ENCODE results near the gene TRIM58.

DNA sequence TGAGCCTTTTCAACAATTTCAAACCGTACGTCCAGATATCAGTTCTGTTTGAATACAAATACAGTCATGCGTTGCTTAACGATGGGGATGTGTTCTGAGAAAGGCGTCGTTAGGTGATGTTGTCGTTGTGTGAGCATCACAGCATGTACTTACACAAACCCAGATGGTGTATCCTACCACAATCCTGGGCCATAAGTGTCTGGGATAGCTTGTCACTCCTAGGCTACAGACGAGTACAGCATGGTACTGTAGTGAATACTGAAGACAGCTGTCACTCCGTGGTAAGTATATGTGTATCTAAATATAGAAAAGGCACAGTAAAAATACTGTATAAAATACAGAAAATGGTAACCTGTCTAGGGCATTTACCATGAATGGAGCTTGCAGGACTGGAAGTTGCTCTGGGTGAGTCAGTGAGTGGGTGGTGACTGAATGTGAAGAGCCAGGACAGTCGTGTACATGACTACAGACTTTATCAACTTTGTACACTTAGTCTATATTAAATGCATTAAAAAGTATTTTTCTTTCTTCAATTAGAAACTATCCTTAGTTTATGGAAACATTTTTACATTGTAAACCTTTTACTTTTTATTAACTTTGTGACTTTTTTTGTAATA, 27.9 kb downstream of the TRIM58 start:
- TF ChIP-seq, protein P1, sequence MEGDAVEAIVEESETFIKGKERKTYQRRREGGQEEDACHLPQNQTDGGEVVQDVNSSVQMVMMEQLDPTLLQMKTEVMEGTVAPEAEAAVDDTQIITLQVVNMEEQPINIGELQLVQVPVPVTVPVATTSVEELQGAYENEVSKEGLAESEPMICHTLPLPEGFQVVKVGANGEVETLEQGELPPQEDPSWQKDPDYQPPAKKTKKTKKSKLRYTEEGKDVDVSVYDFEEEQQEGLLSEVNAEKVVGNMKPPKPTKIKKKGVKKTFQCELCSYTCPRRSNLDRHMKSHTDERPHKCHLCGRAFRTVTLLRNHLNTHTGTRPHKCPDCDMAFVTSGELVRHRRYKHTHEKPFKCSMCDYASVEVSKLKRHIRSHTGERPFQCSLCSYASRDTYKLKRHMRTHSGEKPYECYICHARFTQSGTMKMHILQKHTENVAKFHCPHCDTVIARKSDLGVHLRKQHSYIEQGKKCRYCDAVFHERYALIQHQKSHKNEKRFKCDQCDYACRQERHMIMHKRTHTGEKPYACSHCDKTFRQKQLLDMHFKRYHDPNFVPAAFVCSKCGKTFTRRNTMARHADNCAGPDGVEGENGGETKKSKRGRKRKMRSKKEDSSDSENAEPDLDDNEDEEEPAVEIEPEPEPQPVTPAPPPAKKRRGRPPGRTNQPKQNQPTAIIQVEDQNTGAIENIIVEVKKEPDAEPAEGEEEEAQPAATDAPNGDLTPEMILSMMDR (conservative IDR thresholded peaks at IDR 0.05; ENCODE audit: low read depth, low read length) = no peak
- TF ChIP-seq EZH2 (IDR thresholded peaks at IDR 0.05; ENCODE audit: borderline replicate concordance, low read depth, low read length, poor library complexity, severe bottlenecking) = no peak
